ENCODE data around the gene PLCH2.

Gene PLCH2

GRCh38 chr1:2492091-2492490 lies 16.0 kb downstream of the PLCH2 start:
- peak in 1 of 2 experiments; percentile 28 for DNase-seq (ENCODE audit: low read depth in 1 of 2, low spot score in 1 of 2)

GRCh38 chr1:2493218-2493617 lies 17.1 kb downstream of the PLCH2 start:
- in situ Hi-C loops (cut with HindIII; ENCODE audit: low pct_unique_long_range_greater_than_20kb, low sequenced_read_pairs): no loop called here
- TF ChIP-seq JUND (IDR thresholded peaks at IDR 0.05; ENCODE audit: low read depth): no peak
- no peak for DNase-seq (ENCODE audit: low read depth in 1 of 2, low spot score in 1 of 2)

More at GRCh38 chr1:2492091-2492490, 16.0 kb downstream of the PLCH2 start:
- no peak for TF ChIP-seq JUND (IDR thresholded peaks at IDR 0.05; ENCODE audit: low read depth)
- in situ Hi-C loops (cut with HindIII; ENCODE audit: low pct_unique_long_range_greater_than_20kb, low sequenced_read_pairs): no loop called here

GRCh38 chr1:2493691-2494322 lies 17.7 kb downstream of the PLCH2 start:
- in situ Hi-C loops (cut with HindIII; ENCODE audit: low pct_unique_long_range_greater_than_20kb, low sequenced_read_pairs): no loop called here
- no peak for DNase-seq (ENCODE audit: low read depth in 1 of 2, low spot score in 1 of 2)
- no peak for TF ChIP-seq JUND (IDR thresholded peaks at IDR 0.05; ENCODE audit: low read depth)

GRCh38 chr1:2494323-2494693 lies 18.2 kb downstream of the PLCH2 start:
- no peak for TF ChIP-seq JUND (IDR thresholded peaks at IDR 0.05; ENCODE audit: low read depth)
- DNase-seq (ENCODE audit: low read depth in 1 of 2, low spot score in 1 of 2): peak; percentile 65 to 78
- in situ Hi-C loops (cut with HindIII; ENCODE audit: low pct_unique_long_range_greater_than_20kb, low sequenced_read_pairs): no loop called here

- in situ Hi-C loops (cut with HindIII; ENCODE audit: low pct_unique_long_range_greater_than_20kb, low sequenced_read_pairs): no loop called here
- no peak for TF ChIP-seq JUND (IDR thresholded peaks at IDR 0.05; ENCODE audit: low read depth)
- DNase-seq (ENCODE audit: low read depth in 1 of 2, low spot score in 1 of 2): no peak
Observed at GRCh38 chr1:2495026-2495425, 18.9 kb downstream of the PLCH2 start.

GRCh38 chr1:2495546-2495945 lies 19.5 kb downstream of the PLCH2 start:
- no peak for DNase-seq (ENCODE audit: low read depth in 1 of 2, low spot score in 1 of 2)
- TF ChIP-seq JUND (IDR thresholded peaks at IDR 0.05; ENCODE audit: low read depth): no peak
- in situ Hi-C loops (cut with HindIII; ENCODE audit: low pct_unique_long_range_greater_than_20kb, low sequenced_read_pairs): no loop called here

- TF ChIP-seq JUND (IDR thresholded peaks at IDR 0.05; ENCODE audit: low read depth): no peak
- in situ Hi-C loops (cut with HindIII; ENCODE audit: low pct_unique_long_range_greater_than_20kb, low sequenced_read_pairs): no loop called here
- DNase-seq (ENCODE audit: low read depth in 1 of 2, low spot score in 1 of 2): no peak
Observed at GRCh38 chr1:2496087-2496622, 20.1 kb downstream of the PLCH2 start.

GRCh38 chr1:2496746-2497145 lies 20.7 kb downstream of the PLCH2 start:
- TF ChIP-seq JUND (IDR thresholded peaks at IDR 0.05; ENCODE audit: low read depth): no peak
- DNase-seq (ENCODE audit: low read depth in 1 of 2, low spot score in 1 of 2): no peak
- in situ Hi-C loops (cut with HindIII; ENCODE audit: low pct_unique_long_range_greater_than_20kb, low sequenced_read_pairs): no loop called here

- in situ Hi-C loops (cut with HindIII; ENCODE audit: low pct_unique_long_range_greater_than_20kb, low sequenced_read_pairs): no loop called here
- no peak for TF ChIP-seq JUND (IDR thresholded peaks at IDR 0.05; ENCODE audit: low read depth)
- DNase-seq (ENCODE audit: low read depth in 1 of 2, low spot score in 1 of 2): no peak
Observed at GRCh38 chr1:2497891-2498290, 21.8 kb downstream of the PLCH2 start.

GRCh38 chr1:2498648-2499047 lies 22.6 kb downstream of the PLCH2 start:
- in situ Hi-C loops (cut with HindIII; ENCODE audit: low pct_unique_long_range_greater_than_20kb, low sequenced_read_pairs): no loop called here
- no peak for DNase-seq (ENCODE audit: low read depth in 1 of 2, low spot score in 1 of 2)
- no peak for TF ChIP-seq JUND (IDR thresholded peaks at IDR 0.05; ENCODE audit: low read depth)

- no peak for DNase-seq (ENCODE audit: low read depth in 1 of 2, low spot score in 1 of 2)
- TF ChIP-seq JUND (IDR thresholded peaks at IDR 0.05; ENCODE audit: low read depth): no peak
- in situ Hi-C loops (cut with HindIII; ENCODE audit: low pct_unique_long_range_greater_than_20kb, low sequenced_read_pairs): no loop called here
Observed at GRCh38 chr1:2499260-2499659, 23.2 kb downstream of the PLCH2 start.

- no peak for DNase-seq (ENCODE audit: low read depth in 1 of 2, low spot score in 1 of 2)
- in situ Hi-C loops (cut with HindIII; ENCODE audit: low pct_unique_long_range_greater_than_20kb, low sequenced_read_pairs): no loop called here
- no peak for TF ChIP-seq JUND (IDR thresholded peaks at IDR 0.05; ENCODE audit: low read depth)
Observed at GRCh38 chr1:2499986-2500596, 24.0 kb downstream of the PLCH2 start.

GRCh38 chr1:2501041-2501819 lies 25.1 kb downstream of the PLCH2 start:
- DNase-seq (ENCODE audit: low read depth in 1 of 2, low spot score in 1 of 2): no peak
- in situ Hi-C loops (cut with HindIII; ENCODE audit: low pct_unique_long_range_greater_than_20kb, low sequenced_read_pairs): no loop called here
- TF ChIP-seq JUND (IDR thresholded peaks at IDR 0.05; ENCODE audit: low read depth): no peak

Measured in T47D (cell line).